AG04450 (cell line): ENCODE results near the gene APOC4. TPM values are rescaled to one million over a fixed set of nuclear protein-coding genes. Genes with fewer than 3 reads are reported as not detected.

Experiments
- CTCF ChIA-PET: fragments of 300-600, 350-600 bp; formaldehyde crosslinking; extraction: SDS; loops from one replicate; lab custom pipeline; 2022; ENCODE audit warnings: antibody characterized with exemption, inconsistent platforms; lab: Charles Lee
- POLR2A ChIA-PET: fragments of 350-600 bp; formaldehyde crosslinking; extraction: SDS; loops from one replicate; lab custom pipeline; 2021; ENCODE audit warnings: antibody characterized with exemption, inconsistent platforms; lab: Yijun Ruan, JAX
- DNase-seq: peaks from one replicate; pipeline ENCODE4 v3.0.0-alpha.2; 2011; ENCODE audit warnings: low read depth, low spot score
- H3K27ac ChIP-seq: one replicate; pipeline ENCODE4 v1.5.1; 2012; ENCODE audit warnings: low read depth, low read length, control low read depth
- H3K27me3 ChIP-seq: one replicate; pipeline ENCODE4 v1.6.0; 2012; ENCODE audit warnings: low read length; ENCODE audit not compliant: control insufficient read depth, insufficient read depth
- H3K4me3 ChIP-seq: 2 replicates; pipeline ENCODE4 v1.5.1; 2011; ENCODE audit warnings: mild to moderate bottlenecking, low read depth, low read length, control low read depth
- H3K9me3 ChIP-seq: 2 replicates; pipeline ENCODE4 v1.5.1; 2012; ENCODE audit warnings: low read length; ENCODE audit not compliant: control insufficient read depth, insufficient read depth
- CTCF ChIP-seq: IDR thresholded peaks from 2 replicates; pipeline ENCODE4 v1.5.1; 2011; ENCODE audit warnings: low read depth, low read length, control low read depth, inconsistent platforms
- polyA plus RNA-seq: library from polyadenylated mRNA; depleted of rRNA; stranded (reverse); fragments of >200 nt; gene quantifications from 2 replicates; pipeline ENCODE4 v1.2.3, GENCODE V29; 2011

Gene APOC4
- polyA plus RNA-seq, 1 experiment: not detected

- Histone ChIP-seq H3K27me3 (no peaks in the 10 kb centered on the region), H3K4me3 (no peak overlapping the region), H3K27ac (no peak overlapping the region), H3K9me3 (no peaks in the 10 kb centered on the region)
- ChIA-PET CTCF (no interaction called here), POLR2A (interaction anchor here (0.7 kb wide), 1 partner anchor 275 kb away, joined by 3 read pairs; no protein-coding TSS in a partner anchor)
- TF ChIP-seq CTCF: no peak
- DNase-seq: no peak
Observed at GRCh38 chr19:44931541-44931940, 10.5 kb upstream of the APOC4 start.

- DNase-seq: no peak
Observed at GRCh38 chr19:44939668-44940067, 2.4 kb upstream of the APOC4 start.

GRCh38 chr19:44943801-44944249 lies 1.8 kb downstream of the APOC4 start:
- ChIA-PET CTCF (no interaction called here), POLR2A (no interaction called here)
- no peak for TF ChIP-seq CTCF
- no peak overlapping the region for H3K4me3 ChIP-seq
- no peak overlapping the region for H3K27ac ChIP-seq
- no peaks in the 10 kb centered on the region for H3K9me3 ChIP-seq
- DNase-seq: no peak
- no peaks in the 10 kb centered on the region for H3K27me3 ChIP-seq

More at GRCh38 chr19:44939668-44940067, 2.4 kb upstream of the APOC4 start:
- Histone ChIP-seq H3K4me3 (no peak overlapping the region), H3K27ac (no peak overlapping the region), H3K27me3 (no peaks in the 10 kb centered on the region), H3K9me3 (no peaks in the 10 kb centered on the region)
- no peak for TF ChIP-seq CTCF
- ChIA-PET POLR2A (no interaction called here), CTCF (no interaction called here)

- TF ChIP-seq CTCF: no peak
- H3K9me3 ChIP-seq: no peaks in the 10 kb centered on the region
- CTCF ChIA-PET: interaction anchor here (0.5 kb wide), 1 partner anchor 9 kb away, joined by 4 read pairs; no protein-coding TSS in a partner anchor
- H3K27ac ChIP-seq: no peak overlapping the region
- DNase-seq: no peak
- POLR2A ChIA-PET: no interaction called here
- no peaks in the 10 kb centered on the region for H3K27me3 ChIP-seq
- H3K4me3 ChIP-seq: no peak overlapping the region
Observed at GRCh38 chr19:44947041-44947581, 5.1 kb downstream of the APOC4 start.

- no peak overlapping the region for H3K27ac ChIP-seq
- no peaks in the 10 kb centered on the region for H3K27me3 ChIP-seq
- no peak for TF ChIP-seq CTCF
- ChIA-PET POLR2A (no interaction called here), CTCF (interaction anchor here (1.0 to 1.4 kb wide), 2 partner anchors 43 to 44 kb away, joined by 6 read pairs; partner anchors contain the start of gene APOE)
- no peaks in the 10 kb centered on the region for H3K9me3 ChIP-seq
- DNase-seq: no peak
- no peak overlapping the region for H3K4me3 ChIP-seq
Observed at GRCh38 chr19:44948237-44948636, 6.2 kb downstream of the APOC4 start.
